22Rv1 (cell line): ENCODE measurements around the gene METTL15.

ENCODE experiments used
- CTCF ChIP-seq: fragments of 450-650 bp; IDR thresholded peaks from 2 replicates; pipeline ENCODE4 v1.5.1; 2017; ENCODE audit warnings: mild to moderate bottlenecking
- ZFX ChIP-seq: fragments of 450-650 bp; IDR thresholded peaks from 2 replicates; pipeline ENCODE4 v1.6.1; 2017; ENCODE audit warnings: antibody characterized with exemption, borderline replicate concordance

DNA sequence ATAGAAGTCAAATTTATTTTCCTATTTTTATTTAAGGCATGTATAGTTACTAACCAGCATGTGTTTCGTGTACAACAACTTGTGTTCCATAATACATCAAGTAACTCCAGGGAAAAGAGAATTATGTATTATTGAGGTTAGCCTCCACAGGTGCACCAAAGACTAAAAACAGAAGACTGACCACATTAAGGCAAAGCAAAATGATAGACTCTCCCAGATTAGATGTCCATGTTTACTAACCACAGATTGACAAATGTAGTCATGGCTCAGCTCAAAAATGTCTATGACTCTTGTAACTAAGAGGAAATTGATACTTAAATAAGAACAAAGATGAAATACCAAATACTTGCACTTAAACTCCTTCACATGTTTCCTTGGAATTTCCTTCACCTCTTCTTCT, 238.5 kb downstream of the METTL15 start:
- no peak for TF ChIP-seq CTCF
- TF ChIP-seq ZFX: no peak
